Memory B cell (primary cell): ENCODE results near the gene PPP6R2.

ENCODE experiments used
- ATAC-seq: fragments of 150-1000 bp; cut with Tn5 transposase; 2 replicates; pipeline ENCODE4 v1.10.0; 2021; ENCODE audit warnings: low read depth, mild to moderate bottlenecking, moderate library complexity
- DNase-seq, 2 donors: peaks; one replicate each; pipeline ENCODE4 v3.0.0; 2022; ENCODE audit warnings: low spot score in 2 of 2
- H3K27ac Mint-ChIP-seq: one replicate; pipeline ENCODE4 v1.8.0; 2022; ENCODE audit warnings: mild to moderate bottlenecking, moderate library complexity, mixed read lengths
- H3K27me3 Mint-ChIP-seq: one replicate; pipeline ENCODE4 v1.8.0; 2022; ENCODE audit warnings: mixed read lengths
- H3K36me3 Mint-ChIP-seq: one replicate; pipeline ENCODE4 v1.8.0; 2022; ENCODE audit warnings: mild to moderate bottlenecking, mixed read lengths
- H3K4me1 Mint-ChIP-seq: one replicate; pipeline ENCODE4 v1.8.0; 2022; ENCODE audit warnings: mixed read lengths
- H3K4me3 Mint-ChIP-seq: one replicate; pipeline ENCODE4 v1.8.0; 2022; ENCODE audit warnings: mild to moderate bottlenecking, moderate library complexity, mixed read lengths
- H3K9me3 Mint-ChIP-seq: one replicate; pipeline ENCODE4 v1.8.0; 2022; ENCODE audit warnings: mixed read lengths

The PPP6R2 gene

GRCh38 chr22:50438305-50439275 lies 95.5 kb downstream of the PPP6R2 start:
- Mint-ChIP-seq H3K9me3 (no peaks in the 10 kb centered on the region), H3K36me3 (peaks cover 5% of the 10 kb centered on the region), H3K4me1 (peaks cover 4% of the 10 kb centered on the region), H3K4me3 (no peak overlapping the region), H3K27me3 (no peaks in the 10 kb centered on the region), H3K27ac (no peak overlapping the region)
- ATAC-seq (no peak), DNase-seq (no peak)

- Mint-ChIP-seq H3K4me3 (no peak overlapping the region), H3K9me3 (no peaks in the 10 kb centered on the region), H3K27ac (no peak overlapping the region), H3K36me3 (peaks cover 5% of the 10 kb centered on the region), H3K27me3 (no peaks in the 10 kb centered on the region), H3K4me1 (peaks cover 4% of the 10 kb centered on the region)
- ATAC-seq (no peak), DNase-seq (no peak)
Observed at GRCh38 chr22:50439314-50439870, 96.3 kb downstream of the PPP6R2 start.

GRCh38 chr22:50439871-50440331 lies 96.8 kb downstream of the PPP6R2 start:
- no peaks in the 10 kb centered on the region for H3K9me3 Mint-ChIP-seq
- no peak overlapping the region for H3K27ac Mint-ChIP-seq
- no peak overlapping the region for H3K4me3 Mint-ChIP-seq

GRCh38 chr22:50440544-50441249 lies 97.6 kb downstream of the PPP6R2 start:
- Mint-ChIP-seq H3K4me1 (peaks cover 4% of the 10 kb centered on the region), H3K9me3 (no peaks in the 10 kb centered on the region), H3K27me3 (no peaks in the 10 kb centered on the region), H3K4me3 (no peak overlapping the region), H3K27ac (peak overlapping the region; percentile 75), H3K36me3 (no peaks in the 10 kb centered on the region)
- DNase-seq (no peak), ATAC-seq (no peak)

More at GRCh38 chr22:50439871-50440331, 96.8 kb downstream of the PPP6R2 start:
- peaks cover 5% of the 10 kb centered on the region for H3K36me3 Mint-ChIP-seq
- no peak for DNase-seq
- peaks cover 4% of the 10 kb centered on the region for H3K4me1 Mint-ChIP-seq
- no peaks in the 10 kb centered on the region for H3K27me3 Mint-ChIP-seq
- no peak for ATAC-seq

- DNase-seq (no peak), ATAC-seq (no peak)
- H3K27me3 Mint-ChIP-seq, result no peaks in the 10 kb centered on the region
- H3K4me1 Mint-ChIP-seq, result peaks cover 7% of the 10 kb centered on the region
- peak overlapping the region; percentile 75 for H3K27ac Mint-ChIP-seq
- no peak overlapping the region for H3K4me3 Mint-ChIP-seq
- H3K36me3 Mint-ChIP-seq, result no peaks in the 10 kb centered on the region
- H3K9me3 Mint-ChIP-seq, result no peaks in the 10 kb centered on the region
Observed at GRCh38 chr22:50441428-50441993, 98.4 kb downstream of the PPP6R2 start.

- peaks cover 7% of the 10 kb centered on the region for H3K4me1 Mint-ChIP-seq
- no peak overlapping the region for H3K4me3 Mint-ChIP-seq
- no peaks in the 10 kb centered on the region for H3K9me3 Mint-ChIP-seq
- no peaks in the 10 kb centered on the region for H3K27me3 Mint-ChIP-seq
- H3K36me3 Mint-ChIP-seq, result peaks cover 2% of the 10 kb centered on the region
- H3K27ac Mint-ChIP-seq, result peak overlapping the region; percentile 20
- no peak for DNase-seq
- no peak for ATAC-seq
Observed at GRCh38 chr22:50443197-50443596, 100.1 kb downstream of the PPP6R2 start.

GRCh38 chr22:50443801-50444625 lies 100.9 kb downstream of the PPP6R2 start:
- Mint-ChIP-seq H3K4me3 (no peak overlapping the region), H3K27ac (no peak overlapping the region)

GRCh38 chr22:50444663-50445062 lies 101.5 kb downstream of the PPP6R2 start:
- H3K36me3 Mint-ChIP-seq, result peaks cover 7% of the 10 kb centered on the region
- H3K27me3 Mint-ChIP-seq, result no peaks in the 10 kb centered on the region
- H3K4me1 Mint-ChIP-seq, result peaks cover 12% of the 10 kb centered on the region
- no peak overlapping the region for H3K4me3 Mint-ChIP-seq
- H3K27ac Mint-ChIP-seq, result peak overlapping the region; percentile 85
- H3K9me3 Mint-ChIP-seq, result no peaks in the 10 kb centered on the region
- DNase-seq (no peak), ATAC-seq (no peak)

More at GRCh38 chr22:50443801-50444625, 100.9 kb downstream of the PPP6R2 start:
- Mint-ChIP-seq H3K4me1 (peaks cover 10% of the 10 kb centered on the region), H3K36me3 (peaks cover 5% of the 10 kb centered on the region), H3K27me3 (no peaks in the 10 kb centered on the region), H3K9me3 (no peaks in the 10 kb centered on the region)
- ATAC-seq, result no peak
- no peak for DNase-seq

- no peak overlapping the region for H3K4me3 Mint-ChIP-seq
Observed at GRCh38 chr22:50445071-50445879, 102.1 kb downstream of the PPP6R2 start.

GRCh38 chr22:50445880-50446707 lies 103.0 kb downstream of the PPP6R2 start:
- no peaks in the 10 kb centered on the region for H3K9me3 Mint-ChIP-seq
- no peaks in the 10 kb centered on the region for H3K27me3 Mint-ChIP-seq
- peaks cover 9% of the 10 kb centered on the region for H3K36me3 Mint-ChIP-seq
- H3K4me3 Mint-ChIP-seq, result no peak overlapping the region
- DNase-seq (no peak), ATAC-seq (no peak)
- H3K27ac Mint-ChIP-seq, result peak overlapping the region; percentile 85
- peaks cover 15% of the 10 kb centered on the region for H3K4me1 Mint-ChIP-seq

More at GRCh38 chr22:50445071-50445879, 102.1 kb downstream of the PPP6R2 start:
- peak overlapping the region; percentile 85 for H3K27ac Mint-ChIP-seq
- no peaks in the 10 kb centered on the region for H3K9me3 Mint-ChIP-seq
- peaks cover 15% of the 10 kb centered on the region for H3K4me1 Mint-ChIP-seq
- DNase-seq, result no peak
- peaks cover 9% of the 10 kb centered on the region for H3K36me3 Mint-ChIP-seq
- peak; percentile 36 for ATAC-seq
- no peaks in the 10 kb centered on the region for H3K27me3 Mint-ChIP-seq

GRCh38 chr22:50446708-50447575 lies 103.8 kb downstream of the PPP6R2 start:
- peaks cover 9% of the 10 kb centered on the region for H3K36me3 Mint-ChIP-seq
- H3K4me3 Mint-ChIP-seq, result no peak overlapping the region
- H3K9me3 Mint-ChIP-seq, result no peaks in the 10 kb centered on the region
- H3K27me3 Mint-ChIP-seq, result no peaks in the 10 kb centered on the region
- DNase-seq (no peak), ATAC-seq (no peak)
- H3K27ac Mint-ChIP-seq, result no peak overlapping the region
- peaks cover 15% of the 10 kb centered on the region for H3K4me1 Mint-ChIP-seq
